ENCODE measurements around the gene OSBPL1A. TPM values are rescaled to one million over a fixed set of nuclear protein-coding genes. Genes with fewer than 3 reads are reported as not detected.
A peak's percentile ranks its signal among the peaks of the same experiment; 100 is the strongest.

OSBPL1A gene
- total RNA-seq, 2 donors from 2014 or later = 57.0 to 86.7 TPM

GRCh38 chr18:24254071-24254470, 143.6 kb downstream of the OSBPL1A start:
- Histone ChIP-seq H3K4me3 (no peak overlapping the region), H3K27me3 (no peaks in the 10 kb centered on the region), H3K36me3 (no peaks in the 10 kb centered on the region), H3K27ac (no peak overlapping the region), H3K9me3 (no peaks in the 10 kb centered on the region), H3K4me1 (peaks cover 0 to 13% of the 10 kb centered on the region in 2 donors)
- DNase-seq (ENCODE audit: low spot score) = no peak
- no peak for TF ChIP-seq CTCF (IDR thresholded peaks at IDR 0.05)

- TF ChIP-seq CTCF (IDR thresholded peaks at IDR 0.05) = no peak
- DNase-seq (ENCODE audit: low spot score) = no peak
- Histone ChIP-seq H3K4me3 (no peak overlapping the region), H3K4me1 (peaks cover 0 to 32% of the 10 kb centered on the region in 2 donors), H3K9me3 (no peaks in the 10 kb centered on the region), H3K36me3 (no peaks in the 10 kb centered on the region), H3K27me3 (no peaks in the 10 kb centered on the region), H3K27ac (no peak overlapping the region)
Measured at GRCh38 chr18:24249716-24250115, 147.9 kb downstream of the OSBPL1A start.

- no peak for DNase-seq (ENCODE audit: low spot score)
- H3K36me3 ChIP-seq = no peaks in the 10 kb centered on the region
- H3K4me3 ChIP-seq = no peak overlapping the region
- no peaks in the 10 kb centered on the region for H3K9me3 ChIP-seq
- H3K4me1 ChIP-seq = peaks cover 0 to 44% of the 10 kb centered on the region in 2 donors
- no peak for TF ChIP-seq CTCF (IDR thresholded peaks at IDR 0.05)
- H3K27me3 ChIP-seq = no peaks in the 10 kb centered on the region
- H3K27ac ChIP-seq = peak overlapping the region in 1 of 2 donors; percentile 17
Measured at GRCh38 chr18:24248359-24248758, 149.3 kb downstream of the OSBPL1A start.

- no peaks in the 10 kb centered on the region for H3K27me3 ChIP-seq
- no peak for TF ChIP-seq CTCF (IDR thresholded peaks at IDR 0.05)
- H3K4me3 ChIP-seq = no peak overlapping the region
- no peak for DNase-seq (ENCODE audit: low spot score)
- no peaks in the 10 kb centered on the region for H3K36me3 ChIP-seq
- peaks cover 0 to 39% of the 10 kb centered on the region in 2 donors for H3K4me1 ChIP-seq
- H3K27ac ChIP-seq = no peak overlapping the region
- H3K9me3 ChIP-seq = no peaks in the 10 kb centered on the region
Measured at GRCh38 chr18:24246143-24246542, 151.5 kb downstream of the OSBPL1A start.

- Histone ChIP-seq H3K4me1 (peaks cover 0 to 37% of the 10 kb centered on the region in 2 donors), H3K4me3 (no peak overlapping the region), H3K9me3 (no peaks in the 10 kb centered on the region), H3K36me3 (no peaks in the 10 kb centered on the region), H3K27ac (no peak overlapping the region), H3K27me3 (no peaks in the 10 kb centered on the region)
- no peak for DNase-seq (ENCODE audit: low spot score)
- TF ChIP-seq CTCF (IDR thresholded peaks at IDR 0.05) = no peak
Measured at GRCh38 chr18:24244698-24245097, 152.9 kb downstream of the OSBPL1A start.

GRCh38 chr18:24243677-24244076, 153.9 kb downstream of the OSBPL1A start:
- Histone ChIP-seq H3K9me3 (no peaks in the 10 kb centered on the region), H3K4me1 (peaks cover 0 to 29% of the 10 kb centered on the region in 2 donors), H3K36me3 (peaks cover 2% of the 10 kb centered on the region), H3K4me3 (no peak overlapping the region), H3K27ac (no peak overlapping the region), H3K27me3 (no peaks in the 10 kb centered on the region)
- TF ChIP-seq CTCF (IDR thresholded peaks at IDR 0.05) = no peak
- DNase-seq (ENCODE audit: low spot score) = no peak

All from right atrium auricular region (tissue), 2 donors.